Measurements from ENCODE around the gene METRN.

Gene METRN

GRCh38 chr16:762595-763268 lies 47.8 kb downstream of the METRN start:
- Histone ChIP-seq H3K4me3 (ENCODE audit: insufficient read depth, low read depth, low read length, poor library complexity, severe bottlenecking) (no peak overlapping the region), H3K9me3 (ENCODE audit: control insufficient read depth, low read length) (no peaks in the 10 kb centered on the region), H3K4me1 (ENCODE audit: control insufficient read depth, insufficient read depth, low read length, poor library complexity, severe bottlenecking) (no peaks in the 10 kb centered on the region), H3K27ac (ENCODE audit: insufficient read depth, low read length, poor library complexity, severe bottlenecking) (no peak overlapping the region), H3K36me3 (ENCODE audit: control insufficient read depth, insufficient read depth, low read length) (no peaks in the 10 kb centered on the region), H3K27me3 (replicated peaks; ENCODE audit: control insufficient read depth, insufficient read depth, low read length, poor library complexity, severe bottlenecking) (no peaks in the 10 kb centered on the region)
- DNase-seq: no peak

- Histone ChIP-seq H3K36me3 (ENCODE audit: control insufficient read depth, insufficient read depth, low read length) (no peaks in the 10 kb centered on the region), H3K4me3 (ENCODE audit: insufficient read depth, low read depth, low read length, poor library complexity, severe bottlenecking) (no peak overlapping the region), H3K9me3 (ENCODE audit: control insufficient read depth, low read length) (no peaks in the 10 kb centered on the region), H3K4me1 (ENCODE audit: control insufficient read depth, insufficient read depth, low read length, poor library complexity, severe bottlenecking) (no peaks in the 10 kb centered on the region), H3K27ac (ENCODE audit: insufficient read depth, low read length, poor library complexity, severe bottlenecking) (no peak overlapping the region), H3K27me3 (replicated peaks; ENCODE audit: control insufficient read depth, insufficient read depth, low read length, poor library complexity, severe bottlenecking) (no peaks in the 10 kb centered on the region)
- no peak for DNase-seq
These were observed 48.7 kb downstream of the METRN start for GRCh38 chr16:763369-764183.

GRCh38 chr16:764184-764750 lies 49.3 kb downstream of the METRN start:
- no peaks in the 10 kb centered on the region for H3K27me3 ChIP-seq (replicated peaks; ENCODE audit: control insufficient read depth, insufficient read depth, low read length, poor library complexity, severe bottlenecking)

GRCh38 chr16:764848-765487 lies 50.0 kb downstream of the METRN start:
- H3K27ac ChIP-seq (ENCODE audit: insufficient read depth, low read length, poor library complexity, severe bottlenecking): no peak overlapping the region
- no peaks in the 10 kb centered on the region for H3K9me3 ChIP-seq (ENCODE audit: control insufficient read depth, low read length)
- H3K27me3 ChIP-seq (replicated peaks; ENCODE audit: control insufficient read depth, insufficient read depth, low read length, poor library complexity, severe bottlenecking): no peaks in the 10 kb centered on the region
- no peaks in the 10 kb centered on the region for H3K36me3 ChIP-seq (ENCODE audit: control insufficient read depth, insufficient read depth, low read length)
- DNase-seq: no peak
- no peaks in the 10 kb centered on the region for H3K4me1 ChIP-seq (ENCODE audit: control insufficient read depth, insufficient read depth, low read length, poor library complexity, severe bottlenecking)
- H3K4me3 ChIP-seq (ENCODE audit: insufficient read depth, low read depth, low read length, poor library complexity, severe bottlenecking): no peak overlapping the region

More at GRCh38 chr16:764184-764750, 49.3 kb downstream of the METRN start:
- no peak overlapping the region for H3K27ac ChIP-seq (ENCODE audit: insufficient read depth, low read length, poor library complexity, severe bottlenecking)
- H3K9me3 ChIP-seq (ENCODE audit: control insufficient read depth, low read length): no peaks in the 10 kb centered on the region
- DNase-seq: no peak
- no peaks in the 10 kb centered on the region for H3K36me3 ChIP-seq (ENCODE audit: control insufficient read depth, insufficient read depth, low read length)
- H3K4me1 ChIP-seq (ENCODE audit: control insufficient read depth, insufficient read depth, low read length, poor library complexity, severe bottlenecking): no peaks in the 10 kb centered on the region
- H3K4me3 ChIP-seq (ENCODE audit: insufficient read depth, low read depth, low read length, poor library complexity, severe bottlenecking): no peak overlapping the region

GRCh38 chr16:765488-765865 lies 50.6 kb downstream of the METRN start:
- DNase-seq: no peak
- Histone ChIP-seq H3K9me3 (ENCODE audit: control insufficient read depth, low read length) (no peaks in the 10 kb centered on the region), H3K27ac (ENCODE audit: insufficient read depth, low read length, poor library complexity, severe bottlenecking) (no peak overlapping the region), H3K4me1 (ENCODE audit: control insufficient read depth, insufficient read depth, low read length, poor library complexity, severe bottlenecking) (no peaks in the 10 kb centered on the region), H3K36me3 (ENCODE audit: control insufficient read depth, insufficient read depth, low read length) (no peaks in the 10 kb centered on the region), H3K27me3 (replicated peaks; ENCODE audit: control insufficient read depth, insufficient read depth, low read length, poor library complexity, severe bottlenecking) (no peaks in the 10 kb centered on the region), H3K4me3 (ENCODE audit: insufficient read depth, low read depth, low read length, poor library complexity, severe bottlenecking) (no peak overlapping the region)

- no peaks in the 10 kb centered on the region for H3K27me3 ChIP-seq (replicated peaks; ENCODE audit: control insufficient read depth, insufficient read depth, low read length, poor library complexity, severe bottlenecking)
- DNase-seq: no peak
- H3K36me3 ChIP-seq (ENCODE audit: control insufficient read depth, insufficient read depth, low read length): no peaks in the 10 kb centered on the region
These were observed 51.3 kb downstream of the METRN start for GRCh38 chr16:766008-766819.

GRCh38 chr16:766820-767640 lies 52.1 kb downstream of the METRN start:
- Histone ChIP-seq H3K27ac (ENCODE audit: insufficient read depth, low read length, poor library complexity, severe bottlenecking) (no peak overlapping the region), H3K27me3 (replicated peaks; ENCODE audit: control insufficient read depth, insufficient read depth, low read length, poor library complexity, severe bottlenecking) (no peaks in the 10 kb centered on the region)
- no peak for DNase-seq

More at GRCh38 chr16:766008-766819, 51.3 kb downstream of the METRN start:
- Histone ChIP-seq H3K9me3 (ENCODE audit: control insufficient read depth, low read length) (no peaks in the 10 kb centered on the region), H3K4me1 (ENCODE audit: control insufficient read depth, insufficient read depth, low read length, poor library complexity, severe bottlenecking) (no peaks in the 10 kb centered on the region), H3K4me3 (ENCODE audit: insufficient read depth, low read depth, low read length, poor library complexity, severe bottlenecking) (no peak overlapping the region), H3K27ac (ENCODE audit: insufficient read depth, low read length, poor library complexity, severe bottlenecking) (no peak overlapping the region)

GRCh38 chr16:767743-768235 lies 52.9 kb downstream of the METRN start:
- no peak overlapping the region for H3K27ac ChIP-seq (ENCODE audit: insufficient read depth, low read length, poor library complexity, severe bottlenecking)
- H3K27me3 ChIP-seq (replicated peaks; ENCODE audit: control insufficient read depth, insufficient read depth, low read length, poor library complexity, severe bottlenecking): no peaks in the 10 kb centered on the region
- no peak overlapping the region for H3K4me3 ChIP-seq (ENCODE audit: insufficient read depth, low read depth, low read length, poor library complexity, severe bottlenecking)
- H3K36me3 ChIP-seq (ENCODE audit: control insufficient read depth, insufficient read depth, low read length): no peaks in the 10 kb centered on the region
- no peak for DNase-seq
- no peaks in the 10 kb centered on the region for H3K4me1 ChIP-seq (ENCODE audit: control insufficient read depth, insufficient read depth, low read length, poor library complexity, severe bottlenecking)
- no peaks in the 10 kb centered on the region for H3K9me3 ChIP-seq (ENCODE audit: control insufficient read depth, low read length)

More at GRCh38 chr16:766820-767640, 52.1 kb downstream of the METRN start:
- Histone ChIP-seq H3K4me3 (ENCODE audit: insufficient read depth, low read depth, low read length, poor library complexity, severe bottlenecking) (no peak overlapping the region), H3K9me3 (ENCODE audit: control insufficient read depth, low read length) (no peaks in the 10 kb centered on the region), H3K36me3 (ENCODE audit: control insufficient read depth, insufficient read depth, low read length) (no peaks in the 10 kb centered on the region), H3K4me1 (ENCODE audit: control insufficient read depth, insufficient read depth, low read length, poor library complexity, severe bottlenecking) (no peaks in the 10 kb centered on the region)

GRCh38 chr16:768428-768827 lies 53.5 kb downstream of the METRN start:
- Histone ChIP-seq H3K27me3 (replicated peaks; ENCODE audit: control insufficient read depth, insufficient read depth, low read length, poor library complexity, severe bottlenecking) (no peaks in the 10 kb centered on the region), H3K36me3 (ENCODE audit: control insufficient read depth, insufficient read depth, low read length) (no peaks in the 10 kb centered on the region), H3K4me3 (ENCODE audit: insufficient read depth, low read depth, low read length, poor library complexity, severe bottlenecking) (no peak overlapping the region), H3K4me1 (ENCODE audit: control insufficient read depth, insufficient read depth, low read length, poor library complexity, severe bottlenecking) (no peaks in the 10 kb centered on the region), H3K9me3 (ENCODE audit: control insufficient read depth, low read length) (no peaks in the 10 kb centered on the region), H3K27ac (ENCODE audit: insufficient read depth, low read length, poor library complexity, severe bottlenecking) (no peak overlapping the region)
- no peak for DNase-seq

All from effector memory CD4-positive, alpha-beta T cell (primary cell).